GM08714 (cell line): ENCODE data around the gene MSI2.

Source experiments
- H3K4me3 ChIP-seq: fragments of 200-500 bp; sonication (Bioruptor generic); 2 replicates; pipeline ENCODE4 v1.5.1; 2014; ENCODE audit warnings: mild to moderate bottlenecking, low read length, inconsistent platforms
- ZNF274 ChIP-seq: IDR thresholded peaks from 2 replicates; pipeline ENCODE4 v1.6.1; 2012; ENCODE audit warnings: mild to moderate bottlenecking, low read depth, low read length

The MSI2 gene

GRCh38 chr17:57512691-57513090 lies 256.4 kb downstream of the MSI2 start:
- no peak for TF ChIP-seq ZNF274
- H3K4me3 ChIP-seq, result no peak overlapping the region

- no peak overlapping the region for H3K4me3 ChIP-seq
- TF ChIP-seq ZNF274, result no peak
These were observed 257.2 kb downstream of the MSI2 start for GRCh38 chr17:57513569-57513968.

- TF ChIP-seq ZNF274, result no peak
- H3K4me3 ChIP-seq, result no peak overlapping the region
These were observed 258.3 kb downstream of the MSI2 start for GRCh38 chr17:57514614-57515013.

- no peak overlapping the region for H3K4me3 ChIP-seq
- no peak for TF ChIP-seq ZNF274
These were observed 259.4 kb downstream of the MSI2 start for GRCh38 chr17:57515662-57516211.

- H3K4me3 ChIP-seq, result no peak overlapping the region
- TF ChIP-seq ZNF274, result no peak
These were observed 260.2 kb downstream of the MSI2 start for GRCh38 chr17:57516290-57517230.

- no peak overlapping the region for H3K4me3 ChIP-seq
- TF ChIP-seq ZNF274, result no peak
These were observed 260.9 kb downstream of the MSI2 start for GRCh38 chr17:57517273-57517631.

- H3K4me3 ChIP-seq, result no peak overlapping the region
- TF ChIP-seq ZNF274, result no peak
These were observed 261.5 kb downstream of the MSI2 start for GRCh38 chr17:57517632-57518456.

- no peak overlapping the region for H3K4me3 ChIP-seq
- no peak for TF ChIP-seq ZNF274
These were observed 262.6 kb downstream of the MSI2 start for GRCh38 chr17:57518587-57519581.

GRCh38 chr17:57519800-57520199 lies 263.5 kb downstream of the MSI2 start:
- no peak for TF ChIP-seq ZNF274
- no peak overlapping the region for H3K4me3 ChIP-seq

GRCh38 chr17:57521606-57522005 lies 265.3 kb downstream of the MSI2 start:
- no peak overlapping the region for H3K4me3 ChIP-seq
- TF ChIP-seq ZNF274, result no peak

- no peak for TF ChIP-seq ZNF274
- no peak overlapping the region for H3K4me3 ChIP-seq
These were observed 266.0 kb downstream of the MSI2 start for GRCh38 chr17:57522042-57523005.

- H3K4me3 ChIP-seq, result no peak overlapping the region
- no peak for TF ChIP-seq ZNF274
These were observed 267.8 kb downstream of the MSI2 start for GRCh38 chr17:57523926-57524632.
